Gastrocnemius medialis (tissue), 4 donors: Measurements from ENCODE around the gene LYPD1. TPM values are rescaled to one million over a fixed set of nuclear protein-coding genes. Genes with fewer than 3 reads are reported as not detected.

Experiments used
- ATAC-seq, 2 donors: fragments of 150-250 bp; one replicate each; pipeline ENCODE4 v1.9.1; 2016
- DNase-seq, 2 donors: peaks; one replicate each; pipeline ENCODE4 v3.0.0-alpha.2; 2019
- H3K27ac ChIP-seq, 4 donors: fragments of 200-600 bp; sonication (generic); 1 replicate in 1 of 4; 2 replicates in 3 of 4; pipeline ENCODE4 v1.5.1; 2016 to 2018; ENCODE audit warnings: mild to moderate bottlenecking in 2 of 4, moderate library complexity in 1 of 4
- H3K27me3 ChIP-seq, 3 donors: fragments of 200-600 bp; sonication (generic) in 2 of 3; 1 replicate in 1 of 3; 2 replicates in 2 of 3; pipeline versions ENCODE4 v1.5.1 to v1.6.0; 2016 to 2019; ENCODE audit warnings: mild to moderate bottlenecking in 1 of 3, moderate library complexity in 1 of 3
- H3K36me3 ChIP-seq, 2 donors: fragments of 200-600 bp; sonication (generic) in 1 of 2; one replicate each; pipeline ENCODE4 v1.5.1; 2017 to 2018
- H3K4me1 ChIP-seq, 2 donors: fragments of 200-600 bp; sonication (generic) in 1 of 2; one replicate each; pipeline ENCODE4 v1.5.1; 2016 to 2017; ENCODE audit warnings: mild to moderate bottlenecking in 2 of 2
- H3K4me3 ChIP-seq, 4 donors: fragments of 200-600 bp; sonication (generic) in 3 of 4; 1 replicate in 1 of 4; 2 replicates in 3 of 4; pipeline ENCODE4 v1.5.1; 2016 to 2019; ENCODE audit warnings: mild to moderate bottlenecking in 2 of 4
- H3K9me3 ChIP-seq, 3 donors: fragments of 200-600 bp; sonication (generic) in 2 of 3; 1 replicate in 1 of 3; 2 replicates in 2 of 3; pipeline ENCODE4 v1.5.1; 2016 to 2019
- POLR2A ChIP-seq, 2 donors: fragments of 450-650 bp; IDR thresholded peaks; one replicate each; pipeline ENCODE4 v1.6.1; 2017; ENCODE audit warnings: antibody characterized with exemption in 2 of 2, mild to moderate bottlenecking in 2 of 2, moderate library complexity in 2 of 2
- in situ Hi-C, 4 donors: fragments of 200-750 bp; cut with MboI; loops; one replicate each; pipeline versions ENCODE4 v1.15.0 to v1.8.0; 2017; ENCODE audit warnings: low sequenced_read_pairs in 4 of 4
- intact Hi-C: fragments of 100-400 bp; cut with DNase I; formaldehyde crosslinking; loops from one replicate; pipeline ENCODE4 v1.15.1; 2023; ENCODE audit warnings: low total_unique reads
- total RNA-seq, 4 donors: library from RNA; depleted of rRNA; stranded (reverse); fragments of >200 nt; gene quantifications; one replicate each; pipeline versions ENCODE4 v1.1.0 to v1.2.3, GENCODE V29; 2016
- TF ChIP-seq, protein P1 (sequence below), 5 experiments: fragments of 450-650 bp in 3 of 5; fragments of 200-600 bp in 2 of 5; sonication (generic) in 2 of 5; IDR thresholded peaks in 4 of 5; conservative IDR thresholded peaks in 1 of 5; 1 replicate in 4 of 5; 2 replicates in 1 of 5; pipeline ENCODE4 v1.5.1; 2016 to 2019; ENCODE audit warnings: antibody characterized with exemption in 5 of 5, mild to moderate bottlenecking in 3 of 5, moderate library complexity in 3 of 5

Gene LYPD1
- total RNA-seq, 4 donors from 2014 or later: 0.24 to 0.34 TPM; not detected in 2

DNA sequence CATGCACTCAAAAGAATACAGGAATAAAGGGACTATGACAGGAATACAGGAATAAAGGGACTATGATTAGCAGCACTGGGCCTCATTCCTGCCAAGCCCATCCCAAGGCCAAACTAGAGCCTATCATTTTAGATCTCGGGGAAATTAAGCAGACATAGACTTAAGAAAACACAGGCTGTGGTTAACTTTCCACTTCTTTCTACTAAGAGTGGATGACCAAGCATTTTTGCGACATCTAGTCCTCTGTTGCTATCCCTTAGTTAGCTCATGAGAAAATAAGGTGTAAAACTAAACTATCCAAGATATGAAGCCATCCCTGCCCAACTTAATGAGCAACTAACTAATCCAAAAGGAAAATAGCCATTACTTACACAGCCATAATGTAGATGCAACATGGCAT lies 5.9 kb downstream of the LYPD1 start:
- TF ChIP-seq, protein P1, sequence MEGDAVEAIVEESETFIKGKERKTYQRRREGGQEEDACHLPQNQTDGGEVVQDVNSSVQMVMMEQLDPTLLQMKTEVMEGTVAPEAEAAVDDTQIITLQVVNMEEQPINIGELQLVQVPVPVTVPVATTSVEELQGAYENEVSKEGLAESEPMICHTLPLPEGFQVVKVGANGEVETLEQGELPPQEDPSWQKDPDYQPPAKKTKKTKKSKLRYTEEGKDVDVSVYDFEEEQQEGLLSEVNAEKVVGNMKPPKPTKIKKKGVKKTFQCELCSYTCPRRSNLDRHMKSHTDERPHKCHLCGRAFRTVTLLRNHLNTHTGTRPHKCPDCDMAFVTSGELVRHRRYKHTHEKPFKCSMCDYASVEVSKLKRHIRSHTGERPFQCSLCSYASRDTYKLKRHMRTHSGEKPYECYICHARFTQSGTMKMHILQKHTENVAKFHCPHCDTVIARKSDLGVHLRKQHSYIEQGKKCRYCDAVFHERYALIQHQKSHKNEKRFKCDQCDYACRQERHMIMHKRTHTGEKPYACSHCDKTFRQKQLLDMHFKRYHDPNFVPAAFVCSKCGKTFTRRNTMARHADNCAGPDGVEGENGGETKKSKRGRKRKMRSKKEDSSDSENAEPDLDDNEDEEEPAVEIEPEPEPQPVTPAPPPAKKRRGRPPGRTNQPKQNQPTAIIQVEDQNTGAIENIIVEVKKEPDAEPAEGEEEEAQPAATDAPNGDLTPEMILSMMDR (IDR thresholded peaks at IDR 0.05 in 4 of 5, conservative IDR thresholded peaks at IDR 0.05 in 1 of 5): no peak
- TF ChIP-seq POLR2A (IDR thresholded peaks at IDR 0.05): no peak
- Histone ChIP-seq H3K4me3 (no peak overlapping the region), H3K9me3 (no peaks in the 10 kb centered on the region), H3K36me3 (no peaks in the 10 kb centered on the region), H3K4me1 (peaks cover 0 to 3% of the 10 kb centered on the region in 2 donors), H3K27ac (no peak overlapping the region), H3K27me3 (peaks cover 9 to 17% (median 10%) of the 10 kb centered on the region in 3 donors)
- in situ Hi-C loops (no loop called here), intact Hi-C loops (no loop called here)
- DNase-seq (no peak), ATAC-seq (no peak)

DNA sequence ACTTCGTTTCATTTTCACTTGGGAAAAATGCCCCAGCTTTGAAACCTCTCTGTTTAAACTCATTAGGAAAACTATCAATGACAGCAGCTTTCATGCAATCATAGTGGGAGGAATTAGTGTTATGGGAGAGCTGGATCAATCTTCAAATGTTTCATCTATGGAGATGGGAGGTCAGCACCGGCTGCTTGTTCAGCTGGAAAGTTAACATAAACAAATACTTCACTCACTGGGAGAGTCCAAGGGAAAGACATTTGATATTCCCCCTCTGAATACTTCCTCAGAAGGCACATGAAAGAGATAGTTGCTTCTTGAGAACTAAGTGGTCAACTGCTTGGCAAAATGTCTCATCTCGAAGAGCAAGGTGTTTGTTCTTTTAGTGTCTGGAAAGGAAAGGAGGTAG lies 7.3 kb downstream of the LYPD1 start:
- Histone ChIP-seq H3K4me1 (no peaks in the 10 kb centered on the region), H3K27me3 (peaks cover 0 to 4% (median 3%) of the 10 kb centered on the region in 3 donors), H3K4me3 (no peak overlapping the region), H3K9me3 (no peaks in the 10 kb centered on the region), H3K27ac (no peak overlapping the region), H3K36me3 (no peaks in the 10 kb centered on the region)
- ATAC-seq (no peak), DNase-seq (no peak)
- intact Hi-C loops (no loop called here), in situ Hi-C loops (no loop called here)
- TF ChIP-seq POLR2A (IDR thresholded peaks at IDR 0.05): no peak
- TF ChIP-seq, protein P1 (IDR thresholded peaks at IDR 0.05 in 4 of 5, conservative IDR thresholded peaks at IDR 0.05 in 1 of 5): no peak

DNA sequence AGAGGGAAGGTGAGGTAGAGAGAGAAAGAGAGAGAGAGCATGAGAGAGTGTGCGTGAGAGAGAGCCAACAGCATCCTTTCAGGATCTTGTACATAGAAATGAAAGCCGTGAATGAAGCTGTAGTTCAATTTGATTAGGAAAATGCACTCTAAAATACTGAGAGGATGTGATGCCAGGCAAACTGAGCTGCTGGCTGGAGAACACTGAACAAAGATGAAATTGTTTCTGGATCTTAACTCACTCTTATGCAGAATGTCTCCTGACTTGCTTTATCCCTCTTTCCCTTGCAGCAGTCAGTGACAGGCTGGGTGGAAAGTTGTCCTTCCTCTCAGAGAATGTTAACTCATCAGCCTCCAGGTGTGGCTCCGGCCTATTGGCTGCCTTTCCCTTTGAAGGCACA lies 10.7 kb downstream of the LYPD1 start:
- no peak for TF ChIP-seq POLR2A (IDR thresholded peaks at IDR 0.05)
- TF ChIP-seq, protein P1 (IDR thresholded peaks at IDR 0.05 in 4 of 5, conservative IDR thresholded peaks at IDR 0.05 in 1 of 5): no peak
- intact Hi-C loops: no loop called here
- H3K9me3 ChIP-seq: no peaks in the 10 kb centered on the region
- in situ Hi-C loops: no loop called here
- H3K27me3 ChIP-seq: peaks cover 0 to 3% (median 0%) of the 10 kb centered on the region in 3 donors
- no peaks in the 10 kb centered on the region for H3K4me1 ChIP-seq
- no peak overlapping the region for H3K27ac ChIP-seq
- no peak for ATAC-seq
- H3K36me3 ChIP-seq: no peaks in the 10 kb centered on the region
- no peak for DNase-seq
- no peak overlapping the region for H3K4me3 ChIP-seq

DNA sequence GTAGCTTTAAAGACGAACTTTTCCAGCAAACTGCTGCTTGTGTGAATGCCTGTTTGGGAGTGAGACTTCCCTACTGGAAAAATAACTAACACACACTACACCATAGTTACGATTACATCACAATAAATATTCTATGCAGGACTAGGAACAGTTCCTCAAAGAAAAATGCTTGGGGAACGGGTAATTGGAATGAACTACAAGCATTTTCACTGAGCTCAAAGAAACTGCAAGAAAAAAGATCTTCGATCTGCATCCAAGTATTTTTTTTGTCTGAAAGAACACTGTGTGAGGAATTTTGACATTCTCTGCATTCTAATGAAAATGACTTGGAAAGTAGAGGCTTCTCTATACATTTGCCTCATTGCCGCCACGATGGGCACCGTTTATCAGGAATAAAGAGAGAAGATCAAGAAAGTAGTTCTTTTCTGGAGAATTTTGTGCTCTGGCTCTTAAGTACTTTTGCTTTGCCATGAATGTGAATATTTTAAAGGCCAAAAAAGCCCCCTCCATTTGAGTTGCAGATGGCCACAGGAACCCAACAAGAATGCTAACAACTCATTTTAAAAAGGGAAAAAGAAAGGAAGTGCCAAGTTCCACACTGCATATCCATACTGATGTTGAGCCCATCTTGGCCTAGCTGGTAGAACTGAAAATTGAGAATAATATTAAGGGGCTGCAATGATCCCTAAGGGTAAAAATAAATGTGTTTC lies 13.6 kb downstream of the LYPD1 start:
- Histone ChIP-seq H3K9me3 (no peaks in the 10 kb centered on the region), H3K36me3 (no peaks in the 10 kb centered on the region), H3K4me3 (no peak overlapping the region), H3K27me3 (peaks cover 0 to 3% (median 0%) of the 10 kb centered on the region in 3 donors), H3K4me1 (no peaks in the 10 kb centered on the region), H3K27ac (no peak overlapping the region)
- ATAC-seq: no peak
- TF ChIP-seq, protein P1 (IDR thresholded peaks at IDR 0.05 in 4 of 5, conservative IDR thresholded peaks at IDR 0.05 in 1 of 5): no peak
- TF ChIP-seq POLR2A (IDR thresholded peaks at IDR 0.05): no peak
- no peak for DNase-seq
- intact Hi-C loops: no loop called here
- in situ Hi-C loops: no loop called here

DNA sequence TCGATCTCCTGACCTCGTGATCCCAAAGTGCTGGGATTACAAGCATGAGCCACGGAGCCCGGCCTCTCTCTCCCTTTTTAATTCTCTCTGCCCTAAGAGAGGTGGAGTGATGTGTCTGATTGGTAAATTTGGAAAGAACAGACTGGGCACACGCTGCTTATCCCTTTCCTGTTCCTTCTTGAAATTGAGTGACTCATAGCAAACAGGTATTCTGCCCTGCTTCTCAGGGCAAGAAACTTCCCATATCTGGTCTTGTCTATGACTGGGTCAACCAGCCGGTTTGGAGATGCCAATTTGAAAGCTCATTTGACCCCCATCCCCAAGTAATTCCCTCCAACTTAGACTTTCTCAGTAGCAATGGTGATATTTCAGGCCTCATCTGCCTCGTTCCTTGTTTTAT lies 15.0 kb downstream of the LYPD1 start:
- DNase-seq (no peak), ATAC-seq (no peak)
- in situ Hi-C loops: no loop called here
- TF ChIP-seq, protein P1 (IDR thresholded peaks at IDR 0.05 in 4 of 5, conservative IDR thresholded peaks at IDR 0.05 in 1 of 5): no peak
- no peak for TF ChIP-seq POLR2A (IDR thresholded peaks at IDR 0.05)
- Histone ChIP-seq H3K4me1 (no peaks in the 10 kb centered on the region), H3K9me3 (no peaks in the 10 kb centered on the region), H3K27ac (no peak overlapping the region), H3K36me3 (no peaks in the 10 kb centered on the region), H3K27me3 (no peaks in the 10 kb centered on the region), H3K4me3 (no peak overlapping the region)
- intact Hi-C loops: no loop called here
